Activated CD4-positive, CD25-positive, alpha-beta regulatory T cell treated with anti-CD3 and anti-CD28 coated beads, Interleukin-2, amount 50 U/mL, for 24 hours (primary cell): ENCODE results near the gene PGAP1.
"Not testable (repeated sequence)": the region's sequence is repeated elsewhere in the genome, so short reads cannot be mapped to it uniquely, and the experiment has no call there.

Source experiments
- ATAC-seq, 2 donors: fragments of 150-1000 bp; cut with Tn5 transposase; one replicate each; pipeline ENCODE4 v1.10.0; 2021; ENCODE audit warnings: mild to moderate bottlenecking in 1 of 2, moderate library complexity in 1 of 2

PGAP1 gene

GRCh38 chr2:196951973-196952372, 25.5 kb upstream of the PGAP1 start:
- no peak for ATAC-seq

DNA sequence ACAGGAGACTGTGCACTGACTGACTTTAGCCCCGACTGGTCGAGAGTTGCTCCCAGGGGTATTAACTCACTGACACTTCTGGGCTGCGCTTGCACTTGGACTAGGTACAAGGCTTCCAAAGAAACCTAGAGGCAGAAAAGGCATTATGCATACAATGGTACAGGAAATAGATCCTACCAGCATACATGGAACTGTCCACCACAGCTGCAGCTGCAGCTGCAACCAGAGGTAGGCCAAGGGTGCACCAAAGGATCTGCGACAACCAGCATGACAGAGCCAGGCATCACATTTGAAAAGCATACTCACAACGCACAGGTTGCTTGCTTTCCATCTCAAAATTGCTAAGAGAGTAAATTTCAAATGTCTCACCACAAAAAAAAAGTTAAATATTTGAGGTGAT, 22.6 kb upstream of the PGAP1 start:
- no peak for ATAC-seq

- no peak for ATAC-seq
Observed at GRCh38 chr2:196944570-196944969, 18.1 kb upstream of the PGAP1 start.

- ATAC-seq = no peak
Observed at GRCh38 chr2:196941398-196942078, 15.0 kb upstream of the PGAP1 start.

DNA sequence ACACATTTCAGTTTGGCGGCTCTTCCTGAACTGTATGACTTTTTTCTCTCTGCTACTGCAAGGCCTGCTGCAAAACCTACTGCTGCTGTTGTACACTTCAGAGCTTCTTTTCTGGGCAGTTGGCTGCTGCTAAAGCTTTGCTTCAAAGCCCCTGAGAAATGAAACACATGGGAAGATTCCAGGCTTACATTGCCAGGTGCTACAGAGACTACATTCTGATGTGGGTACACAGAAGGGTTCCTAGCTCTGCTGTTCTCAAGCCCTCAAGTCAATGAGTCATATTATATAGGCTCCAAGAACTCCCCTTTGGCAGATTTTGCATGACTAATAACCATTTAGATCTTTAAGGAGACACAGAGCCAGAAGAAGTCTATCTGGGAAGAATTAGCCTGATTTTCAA, 12.9 kb upstream of the PGAP1 start:
- ATAC-seq = no peak

DNA sequence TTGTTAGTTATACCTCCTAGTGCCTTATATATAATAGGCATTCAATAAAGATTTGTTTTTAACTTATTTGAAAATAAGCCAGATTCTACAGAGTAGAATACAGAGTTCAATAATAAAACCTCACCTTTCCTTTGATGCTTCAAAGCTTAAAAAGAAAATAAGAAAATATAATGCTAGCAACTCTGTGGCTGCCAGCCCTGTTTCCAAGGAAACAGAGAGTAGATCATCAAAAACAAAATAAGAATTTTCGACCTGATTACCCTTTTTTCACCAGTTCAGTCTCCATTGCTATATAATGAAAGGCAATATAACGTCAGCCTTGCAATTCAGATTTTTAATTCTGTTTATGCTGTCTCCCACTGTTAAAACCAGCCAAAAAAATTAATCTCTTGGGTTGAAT, 8.9 kb upstream of the PGAP1 start:
- ATAC-seq = no peak

DNA sequence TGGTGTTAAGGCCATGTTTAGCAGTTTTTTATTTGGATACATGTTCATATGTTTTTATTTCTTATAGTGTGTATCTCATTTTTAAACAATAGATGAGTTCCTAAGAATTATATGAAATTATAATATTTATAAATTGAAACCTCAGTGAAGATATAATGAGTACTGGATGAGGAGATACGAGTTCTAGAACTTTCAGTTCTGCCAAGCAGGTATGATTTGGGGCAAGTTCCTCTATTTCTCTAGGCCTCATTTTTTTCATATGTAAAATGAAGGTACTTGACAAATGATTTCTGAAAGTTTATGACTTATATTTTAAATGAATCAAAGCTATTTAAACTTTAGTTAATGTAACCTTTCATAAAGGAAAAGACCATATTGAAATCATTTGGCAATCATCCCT, 8.2 kb upstream of the PGAP1 start:
- ATAC-seq = no peak

DNA sequence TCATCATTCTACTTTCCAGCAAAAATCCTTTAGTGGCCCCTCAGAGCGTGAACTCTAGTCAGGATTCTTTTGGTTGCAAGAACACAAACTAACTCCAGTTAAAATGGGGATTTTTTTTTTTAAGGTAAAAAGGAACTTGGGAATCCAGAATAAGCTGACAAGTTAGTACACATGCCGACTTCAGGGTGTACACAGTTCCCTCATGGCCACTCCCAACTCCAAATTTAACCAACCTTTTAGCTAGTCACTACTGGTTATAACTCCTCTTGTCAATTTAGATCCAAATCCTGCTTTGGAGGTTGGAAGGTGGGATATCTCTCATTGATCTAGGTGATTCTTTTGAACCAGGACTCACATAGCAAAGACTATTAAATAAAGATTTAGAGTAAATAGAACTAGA, 5.0 kb upstream of the PGAP1 start:
- no peak for ATAC-seq

- ATAC-seq = peak; percentile 49 to 55
Observed at GRCh38 chr2:196927376-196928225, 1.1 kb upstream of the PGAP1 start.

DNA sequence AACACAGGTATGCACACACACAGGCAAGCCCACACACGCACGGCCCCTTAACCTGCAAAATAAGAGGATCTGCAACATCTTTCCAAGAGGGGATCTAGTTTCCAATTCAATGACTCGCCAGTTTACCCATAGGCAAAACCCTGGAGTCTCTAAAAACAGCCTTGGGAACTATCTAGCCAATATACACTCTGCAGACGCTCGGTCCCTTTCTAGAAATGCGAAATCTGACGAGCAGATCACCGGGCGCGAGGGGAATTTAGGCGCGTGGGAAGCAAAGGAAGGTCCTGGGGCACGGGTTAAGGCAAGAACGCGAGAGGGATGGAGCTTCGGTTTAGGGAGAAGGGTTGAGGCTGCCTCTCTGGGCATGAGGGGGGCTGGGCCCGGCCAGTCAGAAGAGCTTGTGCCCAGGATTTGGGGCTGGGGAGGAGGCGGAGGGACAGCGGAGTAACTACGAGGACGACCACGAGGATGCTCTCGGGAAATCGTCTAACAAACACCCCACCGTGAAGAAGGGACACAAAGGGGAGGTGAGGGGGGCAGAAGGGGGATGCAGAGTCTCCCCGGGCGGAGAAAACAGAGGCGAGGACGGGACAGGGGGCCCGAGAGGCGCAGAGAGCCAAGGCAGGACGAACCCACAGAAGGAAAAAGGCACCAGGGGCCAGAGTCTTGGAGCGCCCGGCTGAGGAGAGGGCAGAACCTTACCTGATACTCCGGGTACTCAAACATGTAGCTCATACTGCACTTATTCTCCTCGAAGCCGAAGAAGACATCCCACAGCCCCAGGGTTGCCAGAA, 542 bp downstream of the PGAP1 start:
- peak in 1 of 2 donors; percentile 2 for ATAC-seq

GRCh38 chr2:196925051-196925767, 1.3 kb downstream of the PGAP1 start:
- ATAC-seq = no peak

DNA sequence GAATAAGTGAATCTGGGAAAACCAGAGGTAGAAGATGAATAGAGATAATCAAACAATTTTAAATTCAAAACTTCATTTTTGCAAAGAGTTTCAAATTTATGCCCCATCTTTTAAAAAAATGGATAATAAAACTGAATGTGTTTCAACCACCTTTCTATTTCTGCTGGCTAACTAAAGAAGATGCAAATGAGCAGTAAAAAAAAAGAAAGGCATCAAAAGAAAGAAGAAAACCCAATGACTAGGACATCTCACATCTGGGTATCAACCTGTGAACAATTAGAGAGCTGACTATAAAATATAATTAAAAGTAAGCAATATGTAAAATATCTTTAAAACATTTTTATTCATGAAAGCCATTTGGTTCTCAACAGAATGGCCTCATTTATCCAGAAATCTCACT, 2.5 kb downstream of the PGAP1 start:
- no peak for ATAC-seq

DNA sequence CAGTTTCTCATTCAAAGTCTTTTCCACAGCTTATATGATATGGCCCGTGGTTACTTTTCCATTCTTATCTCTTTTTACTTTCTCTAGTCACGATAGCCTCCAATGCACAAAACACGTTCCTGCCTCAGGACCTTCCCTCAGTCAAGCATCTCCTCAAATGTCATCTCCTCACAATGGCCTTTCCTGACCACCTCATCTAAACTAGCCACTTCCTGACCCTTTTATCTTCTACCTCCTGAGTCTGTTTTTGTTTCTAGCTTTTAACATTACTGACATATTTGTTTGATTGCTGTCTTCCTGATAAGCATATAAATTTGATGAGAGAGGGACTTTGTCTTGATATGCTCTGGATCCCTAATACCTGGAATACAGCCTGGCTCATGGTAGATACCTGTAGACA, 7.6 kb downstream of the PGAP1 start:
- ATAC-seq = no peak

DNA sequence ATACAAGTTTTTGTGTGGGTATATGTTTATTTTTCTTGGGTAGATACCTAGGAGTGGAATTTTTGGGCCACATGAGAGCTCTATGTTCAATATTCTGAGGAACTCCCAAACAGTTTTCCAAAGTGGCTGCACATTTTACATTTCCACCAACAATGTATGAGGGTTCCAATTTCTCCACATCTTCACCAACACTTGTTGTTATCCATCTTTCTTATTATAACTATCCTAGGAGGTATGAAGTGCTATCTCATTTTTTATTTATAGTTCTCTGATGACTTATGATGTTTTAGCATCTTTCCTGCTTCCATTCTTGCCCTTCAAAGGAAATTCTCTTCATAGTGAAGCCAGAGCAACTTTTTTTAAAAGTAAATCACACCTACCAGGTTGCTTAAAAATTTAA, 8.7 kb downstream of the PGAP1 start:
- ATAC-seq = no peak

- peak; percentile 30 to 33 for ATAC-seq
Observed at GRCh38 chr2:196915507-196916189, 10.9 kb downstream of the PGAP1 start.

DNA sequence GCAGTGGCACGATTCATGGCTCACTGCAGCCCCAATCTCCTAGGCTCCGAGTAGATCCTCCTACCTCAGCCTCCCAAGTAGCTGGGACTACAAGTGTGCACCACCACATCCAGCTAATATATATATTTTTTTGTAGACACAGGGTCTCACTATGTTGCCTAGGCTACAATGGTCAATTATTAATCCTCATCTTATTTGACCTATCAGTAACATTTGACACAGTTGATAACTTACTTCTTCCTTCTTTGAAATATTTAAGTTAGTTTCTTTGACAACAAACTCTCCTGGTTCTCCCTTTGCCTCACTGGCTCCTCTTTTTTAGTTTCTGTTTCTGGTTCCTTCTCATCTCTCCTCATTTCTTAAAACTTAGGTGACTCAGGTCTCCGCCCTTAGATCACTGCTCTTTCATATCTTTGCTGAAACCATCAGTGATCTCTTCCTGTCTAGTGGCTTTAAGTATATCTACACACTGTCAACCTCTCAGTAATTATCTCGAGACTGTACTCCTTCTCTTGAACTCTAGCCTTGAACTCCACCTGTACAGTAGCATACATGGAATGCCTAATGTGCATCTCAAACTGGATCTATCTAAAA, 11.5 kb downstream of the PGAP1 start:
- peak; percentile 99 for ATAC-seq

DNA sequence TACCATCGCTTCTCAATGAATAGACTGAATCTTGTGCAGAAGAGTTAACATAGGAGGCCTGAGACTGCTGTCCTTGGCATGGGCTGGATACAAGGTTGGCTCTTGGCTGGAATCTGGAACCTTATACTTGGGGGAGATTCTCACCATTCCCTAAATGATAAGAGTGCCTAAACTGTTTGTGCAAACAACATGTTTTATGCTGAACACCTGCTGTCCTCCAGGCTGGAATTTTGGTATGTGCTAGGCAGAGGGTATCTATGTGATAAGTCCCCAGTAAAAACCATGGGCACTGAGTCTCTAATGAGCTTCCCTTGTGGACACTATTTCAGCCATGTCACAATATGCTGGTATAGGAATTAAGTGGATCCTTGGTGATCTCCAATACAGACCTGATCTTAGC, 12.8 kb downstream of the PGAP1 start:
- ATAC-seq = no peak

GRCh38 chr2:196905365-196905764, 21.1 kb downstream of the PGAP1 start:
- ATAC-seq = not testable (repeated sequence)

DNA sequence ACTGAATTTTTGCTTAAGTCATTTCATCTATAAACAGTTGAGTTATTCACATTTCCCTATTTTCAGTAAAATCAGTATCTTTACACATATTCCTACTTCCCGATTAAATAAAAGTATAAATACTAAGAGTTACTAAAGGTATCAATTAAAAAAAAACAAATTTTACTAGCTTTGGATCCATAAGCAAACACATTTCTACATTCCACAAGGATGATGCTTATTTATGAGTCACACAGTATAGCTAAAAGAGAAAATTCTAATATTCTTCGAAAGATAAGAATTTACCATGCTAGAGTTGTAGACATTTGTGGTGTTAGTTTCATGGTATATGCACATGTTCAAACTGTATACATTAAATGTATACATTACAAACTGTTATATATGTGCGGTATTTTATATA, 23.7 kb downstream of the PGAP1 start:
- no peak for ATAC-seq

DNA sequence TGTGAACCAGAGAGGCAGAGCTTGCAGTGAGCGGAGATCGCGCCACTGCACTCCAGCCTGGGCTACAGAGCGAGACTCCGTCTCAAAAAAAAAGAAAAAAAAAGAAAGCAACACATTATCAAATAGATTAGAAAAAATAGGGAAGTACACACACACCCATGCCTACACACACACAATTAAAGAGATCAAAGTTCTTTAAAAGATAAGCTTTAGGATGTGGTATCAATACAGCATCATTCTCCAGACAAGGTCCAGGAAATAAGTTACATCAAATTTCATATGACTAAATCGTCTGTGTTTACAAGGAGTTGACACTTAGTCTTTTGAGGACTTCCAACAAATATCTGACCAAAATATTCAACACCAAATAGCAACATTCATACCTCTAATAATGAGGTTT, 25.7 kb downstream of the PGAP1 start:
- no peak for ATAC-seq

DNA sequence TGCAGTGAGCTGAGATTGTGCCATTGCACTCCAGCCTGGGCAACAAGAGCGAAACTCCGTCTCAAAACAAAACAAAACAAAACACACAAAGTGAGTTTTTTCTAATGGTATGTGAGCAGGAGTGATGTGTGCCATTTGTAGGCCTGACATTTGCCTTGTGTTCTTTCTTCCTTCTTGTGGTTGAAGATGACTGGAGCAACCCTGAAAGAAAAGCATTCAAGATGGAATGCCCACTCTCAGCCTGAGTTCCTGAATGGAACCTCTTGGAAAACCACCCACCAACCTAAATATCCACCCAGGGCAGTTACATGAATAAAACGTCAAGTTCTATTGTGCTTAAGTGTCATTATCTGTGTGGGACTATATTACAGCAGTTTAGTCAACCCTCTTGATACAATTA, 26.5 kb downstream of the PGAP1 start:
- ATAC-seq = no peak

- ATAC-seq = no peak
Observed at GRCh38 chr2:196891136-196891535, 35.4 kb downstream of the PGAP1 start.
